Panc1 (cell line): ENCODE data around the gene UBXN11.

Experiments used
- CTCF ChIP-seq: fragments of 450-650 bp; IDR thresholded peaks from 2 replicates; pipeline ENCODE4 v1.5.1; 2017; ENCODE audit warnings: mild to moderate bottlenecking
- TF ChIP-seq, protein P1 (sequence below), 2 experiments: IDR thresholded peaks; 2 replicates each; pipeline ENCODE4 v1.6.1; 2011 to 2012; ENCODE audit warnings: low read depth in 2 of 2, control low read depth in 1 of 2, low read length in 1 of 2, mild to moderate bottlenecking in 1 of 2, moderate library complexity in 1 of 2; ENCODE audit not compliant: insufficient read depth in 1 of 2

GRCh38 chr1:26269198-26269550, 37.3 kb downstream of the UBXN11 start:
- no peak for TF ChIP-seq CTCF
- TF ChIP-seq, protein P1, sequence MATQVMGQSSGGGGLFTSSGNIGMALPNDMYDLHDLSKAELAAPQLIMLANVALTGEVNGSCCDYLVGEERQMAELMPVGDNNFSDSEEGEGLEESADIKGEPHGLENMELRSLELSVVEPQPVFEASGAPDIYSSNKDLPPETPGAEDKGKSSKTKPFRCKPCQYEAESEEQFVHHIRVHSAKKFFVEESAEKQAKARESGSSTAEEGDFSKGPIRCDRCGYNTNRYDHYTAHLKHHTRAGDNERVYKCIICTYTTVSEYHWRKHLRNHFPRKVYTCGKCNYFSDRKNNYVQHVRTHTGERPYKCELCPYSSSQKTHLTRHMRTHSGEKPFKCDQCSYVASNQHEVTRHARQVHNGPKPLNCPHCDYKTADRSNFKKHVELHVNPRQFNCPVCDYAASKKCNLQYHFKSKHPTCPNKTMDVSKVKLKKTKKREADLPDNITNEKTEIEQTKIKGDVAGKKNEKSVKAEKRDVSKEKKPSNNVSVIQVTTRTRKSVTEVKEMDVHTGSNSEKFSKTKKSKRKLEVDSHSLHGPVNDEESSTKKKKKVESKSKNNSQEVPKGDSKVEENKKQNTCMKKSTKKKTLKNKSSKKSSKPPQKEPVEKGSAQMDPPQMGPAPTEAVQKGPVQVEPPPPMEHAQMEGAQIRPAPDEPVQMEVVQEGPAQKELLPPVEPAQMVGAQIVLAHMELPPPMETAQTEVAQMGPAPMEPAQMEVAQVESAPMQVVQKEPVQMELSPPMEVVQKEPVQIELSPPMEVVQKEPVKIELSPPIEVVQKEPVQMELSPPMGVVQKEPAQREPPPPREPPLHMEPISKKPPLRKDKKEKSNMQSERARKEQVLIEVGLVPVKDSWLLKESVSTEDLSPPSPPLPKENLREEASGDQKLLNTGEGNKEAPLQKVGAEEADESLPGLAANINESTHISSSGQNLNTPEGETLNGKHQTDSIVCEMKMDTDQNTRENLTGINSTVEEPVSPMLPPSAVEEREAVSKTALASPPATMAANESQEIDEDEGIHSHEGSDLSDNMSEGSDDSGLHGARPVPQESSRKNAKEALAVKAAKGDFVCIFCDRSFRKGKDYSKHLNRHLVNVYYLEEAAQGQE (IDR thresholded peaks at IDR 0.05; ENCODE audit: insufficient read depth in 1 of 2, low read depth in 2 of 2, low read length in 1 of 2) = no peak
